Neural cell (in vitro differentiated cells): ENCODE results near the gene HAO2. TPM values are rescaled to one million over a fixed set of nuclear protein-coding genes. Genes with fewer than 3 reads are reported as not detected.

Experiments used
- H2AFZ ChIP-seq: fragments of 200-600, 300-800 bp; sonication (generic), shearing (Covaris generic); 2 replicates; pipeline ENCODE4 v1.6.0; 2014; ENCODE audit warnings: low read depth, mild to moderate bottlenecking, antibody characterized with exemption, low read length, moderate library complexity
- H3F3A ChIP-seq: fragments of 200-600 bp; shearing (Covaris generic); 2 replicates; pipeline ENCODE4 v1.6.1; 2016; ENCODE audit warnings: mild to moderate bottlenecking, moderate library complexity, mixed read lengths, antibody characterized with exemption, low read length; ENCODE audit not compliant: insufficient read depth, poor library complexity, severe bottlenecking
- H3K27ac ChIP-seq: fragments of 200-600, 300-800 bp; sonication (generic), shearing (Covaris generic); 2 replicates; pipeline ENCODE4 v1.5.1; 2014; ENCODE audit warnings: mild to moderate bottlenecking, low read length, moderate library complexity
- H3K27me3 ChIP-seq: fragments of 300-800, 200-600 bp; sonication (generic), shearing (Covaris generic); 2 replicates; pipeline ENCODE4 v1.6.0; 2014; ENCODE audit warnings: mild to moderate bottlenecking, low read depth, low read length, moderate library complexity; ENCODE audit not compliant: insufficient read depth
- H3K36me3 ChIP-seq: fragments of 300-800, 200-600 bp; sonication (generic), shearing (Covaris generic); 2 replicates; pipeline ENCODE4 v1.5.1; 2014; ENCODE audit warnings: mild to moderate bottlenecking, antibody characterized with exemption, low read length, moderate library complexity; ENCODE audit not compliant: insufficient read depth
- H3K4me2 ChIP-seq: fragments of 300-800, 200-600 bp; sonication (generic), shearing (Covaris generic); 2 replicates; pipeline ENCODE4 v1.6.0; 2014; ENCODE audit warnings: mild to moderate bottlenecking, low read length
- H3K4me3 ChIP-seq: fragments of 300-800, 200-600 bp; sonication (generic), shearing (Covaris generic); 2 replicates; pipeline ENCODE4 v1.5.1; 2014; ENCODE audit warnings: mild to moderate bottlenecking, low read length, moderate library complexity
- H3K79me2 ChIP-seq: fragments of 200-600 bp; shearing (Covaris generic); replicated peaks from 2 replicates; pipeline ENCODE4 v1.6.0; 2014; ENCODE audit warnings: mild to moderate bottlenecking, low read length, moderate library complexity; ENCODE audit not compliant: insufficient read depth
- H3K9ac ChIP-seq: fragments of 300-800, 200-600 bp; sonication (generic), shearing (Covaris generic); 2 replicates; pipeline ENCODE4 v1.6.1; 2016; ENCODE audit warnings: mild to moderate bottlenecking, low read length, mixed read lengths
- H3K9me2 ChIP-seq: fragments of 200-600 bp; shearing (Covaris generic); 2 replicates; pipeline ENCODE4 v1.6.1; 2016; ENCODE audit warnings: mild to moderate bottlenecking, low read length, mixed read lengths; ENCODE audit not compliant: insufficient read depth
- H3K9me3 ChIP-seq: fragments of 200-600, 300-800 bp; sonication (generic), shearing (Covaris generic); 2 replicates; pipeline ENCODE4 v1.6.1; 2016; ENCODE audit warnings: mild to moderate bottlenecking, mixed run types, low read length, moderate library complexity, mixed read lengths
- H4K20me1 ChIP-seq: fragments of 200-600 bp; shearing (Covaris generic); 2 replicates; pipeline ENCODE4 v1.6.1; 2016; ENCODE audit warnings: mild to moderate bottlenecking, mixed run types; ENCODE audit not compliant: insufficient read depth
- EP300 ChIP-seq: fragments of 450-650 bp; conservative IDR thresholded peaks from 2 replicates; pipeline ENCODE4 v1.6.1; 2014; ENCODE audit warnings: antibody characterized with exemption, mild to moderate bottlenecking, moderate library complexity; ENCODE audit not compliant: poor library complexity, severe bottlenecking
- MXI1 ChIP-seq: fragments of 450-650 bp; conservative IDR thresholded peaks from 2 replicates; pipeline ENCODE4 v1.6.1; 2014; ENCODE audit warnings: antibody characterized with exemption, mild to moderate bottlenecking; ENCODE audit not compliant: poor library complexity, severe bottlenecking
- POLR2AphosphoS5 ChIP-seq: IDR thresholded peaks from 2 replicates; pipeline ENCODE4 v1.6.1; 2012
- RAD21 ChIP-seq: fragments of 450-650 bp; conservative IDR thresholded peaks from 2 replicates; pipeline ENCODE4 v1.6.1; 2014; ENCODE audit warnings: antibody characterized with exemption, mild to moderate bottlenecking, moderate library complexity
- SMC3 ChIP-seq: fragments of 450-650 bp; conservative IDR thresholded peaks from 2 replicates; pipeline ENCODE4 v1.6.1; 2014; ENCODE audit warnings: antibody characterized with exemption, mild to moderate bottlenecking, moderate library complexity; ENCODE audit not compliant: poor library complexity
- TAF1 ChIP-seq: IDR thresholded peaks from 2 replicates; pipeline ENCODE4 v1.6.1; 2012; ENCODE audit warnings: low read depth
- polyA plus RNA-seq: library from polyadenylated mRNA; depleted of rRNA; stranded (reverse); fragments of >200 nt; gene quantifications from 2 replicates; pipeline ENCODE4 v1.2.3, GENCODE V29; 2014
- TF ChIP-seq, protein P1 (sequence below): fragments of 450-650 bp; IDR thresholded peaks from 2 replicates; pipeline ENCODE4 v1.5.1; 2014; ENCODE audit warnings: antibody characterized with exemption, mild to moderate bottlenecking, moderate library complexity; ENCODE audit not compliant: poor library complexity, severe bottlenecking
- TF ChIP-seq, protein P2 (sequence below): IDR thresholded peaks from 2 replicates; pipeline ENCODE4 v1.6.1; 2012; ENCODE audit warnings: borderline replicate concordance

Gene HAO2
- polyA plus RNA-seq, 1 donor from 2014 or later = not detected

DNA sequence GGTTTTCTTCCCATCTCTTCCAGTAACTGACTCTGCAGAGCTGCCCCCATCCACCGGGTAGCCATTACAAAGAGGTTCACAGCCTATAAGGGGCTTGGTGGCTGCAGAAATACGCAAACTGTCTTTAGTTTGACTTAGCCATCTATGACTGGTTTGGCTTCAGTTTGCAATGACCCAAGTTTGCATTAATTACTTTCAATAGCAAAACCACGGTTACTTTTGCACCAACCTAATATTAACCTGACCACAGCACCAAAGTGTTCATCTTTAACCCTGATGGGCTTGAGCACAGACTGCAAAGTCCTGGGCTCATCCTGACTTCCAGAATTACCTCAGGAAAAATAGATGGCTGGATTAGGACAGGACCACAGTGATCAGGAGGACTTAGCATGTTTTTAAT, 2.2 kb upstream of the HAO2 start:
- no peak overlapping the region for H3K4me2 ChIP-seq
- H3K27ac ChIP-seq = no peak overlapping the region
- no peaks in the 10 kb centered on the region for H3K79me2 ChIP-seq
- H3K9ac ChIP-seq = no peak overlapping the region
- no peak overlapping the region for H3K4me3 ChIP-seq
- no peak for TF ChIP-seq SMC3
- TF ChIP-seq EP300 = no peak
- H2AFZ ChIP-seq = no peak overlapping the region
- H3K36me3 ChIP-seq = no peaks in the 10 kb centered on the region
- no peaks in the 10 kb centered on the region for H4K20me1 ChIP-seq
- H3K9me3 ChIP-seq = no peaks in the 10 kb centered on the region
- H3K9me2 ChIP-seq = no peaks in the 10 kb centered on the region
- H3F3A ChIP-seq = no peaks in the 10 kb centered on the region
- H3K27me3 ChIP-seq = no peaks in the 10 kb centered on the region

DNA sequence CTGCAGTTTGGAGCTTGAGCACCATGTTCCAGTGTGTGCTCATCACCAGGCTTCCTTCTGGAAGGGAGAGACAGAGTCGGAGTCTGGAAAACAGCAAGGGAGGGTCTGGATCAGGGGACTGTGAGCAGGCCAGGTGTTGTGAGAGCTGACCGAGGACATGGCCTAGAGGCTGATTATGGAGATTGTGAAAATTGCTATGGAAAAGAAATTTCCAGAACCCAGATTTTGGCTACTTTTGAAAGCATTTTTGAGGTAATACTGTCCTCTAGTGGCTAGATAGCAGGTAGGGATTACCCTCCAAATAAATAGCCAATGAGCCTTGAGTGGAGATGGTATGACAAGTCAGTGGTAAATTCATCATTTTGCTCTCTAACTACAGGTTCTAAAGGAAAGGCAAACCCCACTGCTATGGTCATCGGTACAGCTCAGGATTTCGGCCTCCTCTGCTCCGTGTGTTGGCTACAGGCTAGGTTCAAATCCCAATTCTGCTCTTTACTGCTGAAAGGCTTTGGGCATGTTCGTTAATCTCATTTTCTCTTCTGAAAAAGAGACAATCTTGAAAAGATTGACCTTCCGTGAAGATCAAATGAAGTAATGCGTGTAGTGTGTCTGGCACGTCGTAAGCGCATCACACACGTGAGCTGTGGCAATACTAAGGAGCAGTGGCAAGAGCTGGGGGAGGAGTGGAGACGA, 1.0 kb upstream of the HAO2 start:
- no peak overlapping the region for H3K27ac ChIP-seq
- no peaks in the 10 kb centered on the region for H3K9me3 ChIP-seq
- no peaks in the 10 kb centered on the region for H3K27me3 ChIP-seq
- no peaks in the 10 kb centered on the region for H3K9me2 ChIP-seq
- TF ChIP-seq RAD21 (peak; percentile 79), MXI1 (no peak), POLR2AphosphoS5 (no peak), SMC3 (peak; percentile 72)
- TF ChIP-seq, protein P1, sequence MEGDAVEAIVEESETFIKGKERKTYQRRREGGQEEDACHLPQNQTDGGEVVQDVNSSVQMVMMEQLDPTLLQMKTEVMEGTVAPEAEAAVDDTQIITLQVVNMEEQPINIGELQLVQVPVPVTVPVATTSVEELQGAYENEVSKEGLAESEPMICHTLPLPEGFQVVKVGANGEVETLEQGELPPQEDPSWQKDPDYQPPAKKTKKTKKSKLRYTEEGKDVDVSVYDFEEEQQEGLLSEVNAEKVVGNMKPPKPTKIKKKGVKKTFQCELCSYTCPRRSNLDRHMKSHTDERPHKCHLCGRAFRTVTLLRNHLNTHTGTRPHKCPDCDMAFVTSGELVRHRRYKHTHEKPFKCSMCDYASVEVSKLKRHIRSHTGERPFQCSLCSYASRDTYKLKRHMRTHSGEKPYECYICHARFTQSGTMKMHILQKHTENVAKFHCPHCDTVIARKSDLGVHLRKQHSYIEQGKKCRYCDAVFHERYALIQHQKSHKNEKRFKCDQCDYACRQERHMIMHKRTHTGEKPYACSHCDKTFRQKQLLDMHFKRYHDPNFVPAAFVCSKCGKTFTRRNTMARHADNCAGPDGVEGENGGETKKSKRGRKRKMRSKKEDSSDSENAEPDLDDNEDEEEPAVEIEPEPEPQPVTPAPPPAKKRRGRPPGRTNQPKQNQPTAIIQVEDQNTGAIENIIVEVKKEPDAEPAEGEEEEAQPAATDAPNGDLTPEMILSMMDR = peak; percentile 72
- no peak overlapping the region for H2AFZ ChIP-seq
- H3F3A ChIP-seq = no peaks in the 10 kb centered on the region
- H3K4me2 ChIP-seq = no peak overlapping the region
- H3K36me3 ChIP-seq = no peaks in the 10 kb centered on the region
- H3K9ac ChIP-seq = no peak overlapping the region
- H4K20me1 ChIP-seq = no peaks in the 10 kb centered on the region
- H3K79me2 ChIP-seq = no peaks in the 10 kb centered on the region
- no peak overlapping the region for H3K4me3 ChIP-seq

DNA sequence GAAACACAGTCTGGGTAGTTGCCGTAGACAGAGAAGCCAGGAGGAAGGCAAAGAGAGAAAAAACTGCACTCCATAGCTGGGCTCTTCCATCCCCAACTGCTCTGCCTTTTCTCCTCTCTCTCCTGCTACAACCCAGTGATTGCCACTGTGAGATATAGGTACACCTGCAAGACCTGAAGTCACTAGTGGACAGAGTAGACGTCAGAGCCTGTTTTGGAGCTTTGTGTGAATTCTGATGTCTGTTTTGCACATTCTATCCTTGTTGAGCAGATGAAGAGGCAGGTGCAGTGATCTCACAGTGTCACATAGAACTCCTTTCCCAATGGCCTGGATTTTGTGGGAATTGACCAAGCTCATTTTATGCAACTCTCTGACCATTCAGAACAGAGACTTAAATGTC, 2.2 kb downstream of the HAO2 start:
- no peak overlapping the region for H3K4me3 ChIP-seq
- no peaks in the 10 kb centered on the region for H3F3A ChIP-seq
- TF ChIP-seq RAD21 (no peak), MXI1 (no peak), TAF1 (no peak), SMC3 (no peak), POLR2AphosphoS5 (no peak), EP300 (no peak)
- TF ChIP-seq, protein P2, sequence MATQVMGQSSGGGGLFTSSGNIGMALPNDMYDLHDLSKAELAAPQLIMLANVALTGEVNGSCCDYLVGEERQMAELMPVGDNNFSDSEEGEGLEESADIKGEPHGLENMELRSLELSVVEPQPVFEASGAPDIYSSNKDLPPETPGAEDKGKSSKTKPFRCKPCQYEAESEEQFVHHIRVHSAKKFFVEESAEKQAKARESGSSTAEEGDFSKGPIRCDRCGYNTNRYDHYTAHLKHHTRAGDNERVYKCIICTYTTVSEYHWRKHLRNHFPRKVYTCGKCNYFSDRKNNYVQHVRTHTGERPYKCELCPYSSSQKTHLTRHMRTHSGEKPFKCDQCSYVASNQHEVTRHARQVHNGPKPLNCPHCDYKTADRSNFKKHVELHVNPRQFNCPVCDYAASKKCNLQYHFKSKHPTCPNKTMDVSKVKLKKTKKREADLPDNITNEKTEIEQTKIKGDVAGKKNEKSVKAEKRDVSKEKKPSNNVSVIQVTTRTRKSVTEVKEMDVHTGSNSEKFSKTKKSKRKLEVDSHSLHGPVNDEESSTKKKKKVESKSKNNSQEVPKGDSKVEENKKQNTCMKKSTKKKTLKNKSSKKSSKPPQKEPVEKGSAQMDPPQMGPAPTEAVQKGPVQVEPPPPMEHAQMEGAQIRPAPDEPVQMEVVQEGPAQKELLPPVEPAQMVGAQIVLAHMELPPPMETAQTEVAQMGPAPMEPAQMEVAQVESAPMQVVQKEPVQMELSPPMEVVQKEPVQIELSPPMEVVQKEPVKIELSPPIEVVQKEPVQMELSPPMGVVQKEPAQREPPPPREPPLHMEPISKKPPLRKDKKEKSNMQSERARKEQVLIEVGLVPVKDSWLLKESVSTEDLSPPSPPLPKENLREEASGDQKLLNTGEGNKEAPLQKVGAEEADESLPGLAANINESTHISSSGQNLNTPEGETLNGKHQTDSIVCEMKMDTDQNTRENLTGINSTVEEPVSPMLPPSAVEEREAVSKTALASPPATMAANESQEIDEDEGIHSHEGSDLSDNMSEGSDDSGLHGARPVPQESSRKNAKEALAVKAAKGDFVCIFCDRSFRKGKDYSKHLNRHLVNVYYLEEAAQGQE = no peak
- TF ChIP-seq, protein P1 = no peak
- no peaks in the 10 kb centered on the region for H3K9me2 ChIP-seq
- no peaks in the 10 kb centered on the region for H3K36me3 ChIP-seq
- no peaks in the 10 kb centered on the region for H4K20me1 ChIP-seq
- no peak overlapping the region for H2AFZ ChIP-seq
- H3K9me3 ChIP-seq = no peaks in the 10 kb centered on the region
- H3K27ac ChIP-seq = no peak overlapping the region
- no peaks in the 10 kb centered on the region for H3K79me2 ChIP-seq
- no peak overlapping the region for H3K4me2 ChIP-seq
- H3K27me3 ChIP-seq = no peaks in the 10 kb centered on the region
- no peak overlapping the region for H3K9ac ChIP-seq
